Embryonic facial prominence (tissue), 1 donor: Measurements from ENCODE around the gene CBL.
"Not testable (repeated sequence)": the region's sequence is repeated elsewhere in the genome, so short reads cannot be mapped to it uniquely, and the experiment has no call there.

Source experiments
- DNase-seq: peaks from one replicate; pipeline ENCODE4 v3.0.0-alpha.2; 2016; ENCODE audit errors: extremely low spot score

Gene CBL

GRCh38 chr11:119205574-119206510 is at the start of gene CBL:
Gene CBL, plus strand, starts transcription at chr11:119206339. Its CDS starts 79 bp downstream, at chr11:119206418.
- DNase-seq = peak; percentile 80

- no peak for DNase-seq
Observed at GRCh38 chr11:119156496-119156895, 49.6 kb upstream of the CBL start.

GRCh38 chr11:119157063-119157462 is 49.1 kb upstream of the CBL start:
- no peak for DNase-seq

GRCh38 chr11:119158467-119158866 is 47.7 kb upstream of the CBL start:
- DNase-seq = no peak

- no peak for DNase-seq
Observed at GRCh38 chr11:119160151-119160550, 46.0 kb upstream of the CBL start.

- no peak for DNase-seq
Observed at GRCh38 chr11:119161871-119162270, 44.3 kb upstream of the CBL start.

- no peak for DNase-seq
Observed at GRCh38 chr11:119166368-119167076, 39.6 kb upstream of the CBL start.

GRCh38 chr11:119167077-119167458 is 39.1 kb upstream of the CBL start:
- DNase-seq = not testable (repeated sequence)

GRCh38 chr11:119167933-119168332 is 38.2 kb upstream of the CBL start:
- DNase-seq = no peak

GRCh38 chr11:119168471-119169281 is 37.5 kb upstream of the CBL start, which contains the start of gene NLRX1:
Gene NLRX1, plus strand, starts transcription at chr11:119168725. Its CDS starts 2,679 bp downstream, at chr11:119171404.
- DNase-seq = peak; percentile 66

- DNase-seq = no peak
Observed at GRCh38 chr11:119169282-119169719, 36.8 kb upstream of the CBL start.

- no peak for DNase-seq
Observed at GRCh38 chr11:119172513-119172912, 33.6 kb upstream of the CBL start.

- DNase-seq = no peak
Observed at GRCh38 chr11:119173453-119173852, 32.7 kb upstream of the CBL start.

- no peak for DNase-seq
Observed at GRCh38 chr11:119175493-119176077, 30.6 kb upstream of the CBL start.

GRCh38 chr11:119178166-119178680 is 27.9 kb upstream of the CBL start:
- no peak for DNase-seq

GRCh38 chr11:119179342-119179741 is 26.8 kb upstream of the CBL start:
- no peak for DNase-seq

- no peak for DNase-seq
Observed at GRCh38 chr11:119179983-119180382, 26.2 kb upstream of the CBL start.

GRCh38 chr11:119180729-119181676 is 25.1 kb upstream of the CBL start:
- no peak for DNase-seq

- DNase-seq = no peak
Observed at GRCh38 chr11:119181677-119182412, 24.3 kb upstream of the CBL start.
